ENCODE results near the gene KCNH1. TPM values are rescaled to one million over a fixed set of nuclear protein-coding genes. Genes with fewer than 3 reads are reported as not detected.

Gene KCNH1
- total and polyA plus RNA-seq, 9 of the 15 experiments (the other 6 are each of a cell fraction or from before 2014, with no cell fraction given): not detected

DNA sequence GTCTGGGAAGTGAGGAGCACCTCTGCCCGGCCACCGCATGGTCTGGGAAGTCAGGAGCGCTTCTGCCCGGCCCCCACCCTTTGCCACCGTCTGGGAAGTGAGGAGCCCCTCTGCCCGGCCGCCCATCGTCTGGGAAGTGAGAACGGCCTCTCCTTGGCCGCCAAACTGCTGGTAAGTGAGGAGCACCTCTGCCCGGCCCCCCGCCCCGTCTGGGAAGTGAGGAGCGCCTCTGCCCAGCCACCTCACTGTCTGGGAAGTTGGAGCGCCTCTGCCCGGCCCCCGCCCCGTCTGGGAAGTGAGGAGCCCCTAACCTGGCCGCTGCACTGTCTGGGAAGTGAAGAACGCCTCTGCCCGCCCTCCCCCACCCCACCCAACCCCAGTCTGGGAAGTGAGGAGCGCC lies 22.6 kb downstream of the KCNH1 start:
- POLR2A ChIA-PET: no interaction called here
- no TSS peak for BruUV-seq (replicated peaks)
- Histone ChIP-seq H3K9me3 (replicated peaks; ENCODE audit: control insufficient read depth, insufficient read depth, low read depth, low read length) (no peaks in the 10 kb centered on the region), H4K20me1 (replicated peaks; ENCODE audit: control insufficient read depth, insufficient read depth, low read length) (0 out of 2 replicates have a peak, but pooled peaks cover 3% of the 10 kb centered on the region), H3K4me3 (no peak overlapping the region), H3K79me2 (ENCODE audit: control insufficient read depth, insufficient read depth, low read length) (no peaks in the 10 kb centered on the region), H3K27ac (ENCODE audit: extremely low read depth, low read depth, low read length) (no peak overlapping the region), H3K9me1 (ENCODE audit: control insufficient read depth, insufficient read depth, low read length) (no peaks in the 10 kb centered on the region), H3K4me2 (ENCODE audit: insufficient read depth, low read length) (no peak overlapping the region), H3K4me1 (replicated peaks in 1 of 2; ENCODE audit: control insufficient read depth in 2 of 2, insufficient read depth in 2 of 2, low read length in 2 of 2) (no peaks in the 10 kb centered on the region; a peak in 1 of 5 replicates), H3K9ac (ENCODE audit: insufficient read depth in 1 of 2, low read depth in 2 of 2, low read length in 2 of 2) (no peak overlapping the region), H2AFZ (ENCODE audit: low read depth, low read length) (no peak overlapping the region), H3K27me3 (ENCODE audit: control insufficient read depth in 2 of 2, insufficient read depth in 2 of 2, low read length in 2 of 2) (no peaks in the 10 kb centered on the region; a peak in 1 of 5 replicates), H3K36me3 (ENCODE audit: control insufficient read depth, insufficient read depth, low read length) (no peaks in the 10 kb centered on the region)
- intact Hi-C loops (cut with micrococcal nuclease): no loop called here
- DNase-seq (ENCODE audit: extremely low read depth in 1 of 4, low spot score in 3 of 4) (no peak), ATAC-seq (no peak), FAIRE-seq (no peak)
- no peak for TF ChIP-seq ZNF511 (CRISPR knock-in tag; IDR thresholded peaks at IDR 0.05)
- no peak for TF ChIP-seq STAT5B (CRISPR knock-in tag; IDR thresholded peaks at IDR 0.05)
- no peak for TF ChIP-seq NUFIP1 (IDR thresholded peaks at IDR 0.05; ENCODE audit: partially characterized antibody)
- TF ChIP-seq CHD1 (IDR thresholded peaks at IDR 0.05; ENCODE audit: low read length): no peak
- TF ChIP-seq CBX8 (IDR thresholded peaks at IDR 0.05; ENCODE audit: borderline replicate concordance, extremely low read depth, low read depth, low read length, poor library complexity, severe bottlenecking): no peak
- no peak for TF ChIP-seq ILF3 (IDR thresholded peaks at IDR 0.05; ENCODE audit: borderline replicate concordance)
- TF ChIP-seq, protein P1, sequence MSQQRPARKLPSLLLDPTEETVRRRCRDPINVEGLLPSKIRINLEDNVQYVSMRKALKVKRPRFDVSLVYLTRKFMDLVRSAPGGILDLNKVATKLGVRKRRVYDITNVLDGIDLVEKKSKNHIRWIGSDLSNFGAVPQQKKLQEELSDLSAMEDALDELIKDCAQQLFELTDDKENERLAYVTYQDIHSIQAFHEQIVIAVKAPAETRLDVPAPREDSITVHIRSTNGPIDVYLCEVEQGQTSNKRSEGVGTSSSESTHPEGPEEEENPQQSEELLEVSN (IDR thresholded peaks at IDR 0.05; ENCODE audit: borderline replicate concordance in 1 of 2, extremely low read depth in 1 of 2, insufficient read depth in 1 of 2, insufficient read length in 1 of 2, low read depth in 1 of 2, low read length in 1 of 2, poor library complexity in 1 of 2, severe bottlenecking in 1 of 2): no peak
- TF ChIP-seq MCM5 (IDR thresholded peaks at IDR 0.05; ENCODE audit: low read depth): no peak
- no peak for TF ChIP-seq SMAD1 (IDR thresholded peaks at IDR 0.05; ENCODE audit: low read depth, low read length, partially characterized antibody)
- TF ChIP-seq SETDB1 (IDR thresholded peaks at IDR 0.05; ENCODE audit: low read length): no peak
- no peak for TF ChIP-seq PHF8 (IDR thresholded peaks at IDR 0.05; ENCODE audit: borderline replicate concordance, low read length)
- TF ChIP-seq, protein P2, sequence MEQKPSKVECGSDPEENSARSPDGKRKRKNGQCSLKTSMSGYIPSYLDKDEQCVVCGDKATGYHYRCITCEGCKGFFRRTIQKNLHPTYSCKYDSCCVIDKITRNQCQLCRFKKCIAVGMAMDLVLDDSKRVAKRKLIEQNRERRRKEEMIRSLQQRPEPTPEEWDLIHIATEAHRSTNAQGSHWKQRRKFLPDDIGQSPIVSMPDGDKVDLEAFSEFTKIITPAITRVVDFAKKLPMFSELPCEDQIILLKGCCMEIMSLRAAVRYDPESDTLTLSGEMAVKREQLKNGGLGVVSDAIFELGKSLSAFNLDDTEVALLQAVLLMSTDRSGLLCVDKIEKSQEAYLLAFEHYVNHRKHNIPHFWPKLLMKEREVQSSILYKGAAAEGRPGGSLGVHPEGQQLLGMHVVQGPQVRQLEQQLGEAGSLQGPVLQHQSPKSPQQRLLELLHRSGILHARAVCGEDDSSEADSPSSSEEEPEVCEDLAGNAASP (IDR thresholded peaks at IDR 0.05): no peak
- TF ChIP-seq STAG1 (CRISPR knock-in tag; IDR thresholded peaks at IDR 0.05; ENCODE audit: borderline replicate concordance): no peak
- TF ChIP-seq, protein P3, sequence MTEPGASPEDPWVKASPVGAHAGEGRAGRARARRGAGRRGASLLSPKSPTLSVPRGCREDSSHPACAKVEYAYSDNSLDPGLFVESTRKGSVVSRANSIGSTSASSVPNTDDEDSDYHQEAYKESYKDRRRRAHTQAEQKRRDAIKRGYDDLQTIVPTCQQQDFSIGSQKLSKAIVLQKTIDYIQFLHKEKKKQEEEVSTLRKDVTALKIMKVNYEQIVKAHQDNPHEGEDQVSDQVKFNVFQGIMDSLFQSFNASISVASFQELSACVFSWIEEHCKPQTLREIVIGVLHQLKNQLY (CRISPR knock-in tag; conservative IDR thresholded peaks at IDR 0.05): no peak
- TF ChIP-seq HCFC1 (IDR thresholded peaks at IDR 0.05; ENCODE audit: low read depth, low read length): no peak
- TF ChIP-seq STAT5A (IDR thresholded peaks at IDR 0.05; ENCODE audit: borderline replicate concordance, low read length): no peak
- TF ChIP-seq CBX1 (IDR thresholded peaks at IDR 0.05; ENCODE audit: low read depth): no peak
- TF ChIP-seq CREB1 (IDR thresholded peaks at IDR 0.05): no peak
- TF ChIP-seq CREB1 (CRISPR knock-in tag; IDR thresholded peaks at IDR 0.05): no peak
- TF ChIP-seq RBFOX2 (IDR thresholded peaks at IDR 0.05; ENCODE audit: low read depth, low read length): no peak
- no peak for TF ChIP-seq RFX7 (CRISPR knock-in tag; IDR thresholded peaks at IDR 0.05)
- CTCF ChIA-PET (ENCODE audit: low intra/inter-chr PET ratio): no interaction called here
- in situ Hi-C loops (cut with MboI): no loop called here
- WGBS (ENCODE audit: insufficient coverage, low coverage, missing lambda C conversion rate): under 1% methylated on average over 18 of the region's 22 CpGs
